ENCODE measurements around the gene CCDC171.

DNA sequence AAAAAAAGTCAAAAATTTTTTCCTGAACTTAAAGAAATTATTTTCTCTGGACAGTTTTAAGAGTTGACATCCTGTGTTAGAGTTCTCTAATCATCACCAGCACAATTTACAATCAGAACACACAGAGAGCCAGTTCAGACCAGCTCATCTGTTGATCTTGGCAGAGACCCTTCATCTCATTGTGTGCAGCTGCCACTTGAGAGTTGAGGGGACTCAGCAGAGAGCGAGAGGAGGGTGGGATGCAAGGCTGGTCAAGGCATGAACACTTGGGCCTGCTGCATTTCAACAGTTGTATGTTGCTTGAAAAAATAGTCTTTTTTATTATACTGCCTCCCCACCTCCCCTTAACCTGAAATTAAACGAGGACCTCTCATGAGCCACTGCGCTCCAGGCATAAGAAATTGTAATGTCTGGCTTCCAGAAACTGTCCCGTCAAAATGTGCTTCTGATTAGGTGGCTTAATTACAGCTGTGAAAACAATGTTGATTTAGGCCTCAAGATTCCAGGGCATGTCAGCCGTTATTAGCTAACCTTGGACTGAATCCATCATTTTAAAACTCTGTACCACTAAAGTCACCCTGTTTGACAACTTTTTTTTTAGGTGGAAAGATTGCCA, 383.6 kb downstream of the CCDC171 start:
- TF ChIP-seq CTCF (IDR thresholded peaks at IDR 0.05): no peak
- no peak for TF ChIP-seq ZFX (IDR thresholded peaks at IDR 0.05; ENCODE audit: borderline replicate concordance)

Measured in 22Rv1 (cell line).